HK-2 (cell line): Measurements from ENCODE around the gene SNTA1.
A peak's percentile ranks its signal among the peaks of the same experiment; 100 is the strongest.
"Not testable (repeated sequence)": the region's sequence is repeated elsewhere in the genome, so short reads cannot be mapped to it uniquely, and the experiment has no call there.

ENCODE experiments used
- DNase-seq: peaks from one replicate; pipeline ENCODE4 v3.0.0-alpha.2; 2018; ENCODE audit not compliant: unreplicated experiment

Gene SNTA1

GRCh38 chr20:33431797-33432381 lies 11.7 kb downstream of the SNTA1 start:
- DNase-seq: no peak

GRCh38 chr20:33423875-33424274 lies 19.7 kb downstream of the SNTA1 start:
- DNase-seq: not testable (repeated sequence)

DNA sequence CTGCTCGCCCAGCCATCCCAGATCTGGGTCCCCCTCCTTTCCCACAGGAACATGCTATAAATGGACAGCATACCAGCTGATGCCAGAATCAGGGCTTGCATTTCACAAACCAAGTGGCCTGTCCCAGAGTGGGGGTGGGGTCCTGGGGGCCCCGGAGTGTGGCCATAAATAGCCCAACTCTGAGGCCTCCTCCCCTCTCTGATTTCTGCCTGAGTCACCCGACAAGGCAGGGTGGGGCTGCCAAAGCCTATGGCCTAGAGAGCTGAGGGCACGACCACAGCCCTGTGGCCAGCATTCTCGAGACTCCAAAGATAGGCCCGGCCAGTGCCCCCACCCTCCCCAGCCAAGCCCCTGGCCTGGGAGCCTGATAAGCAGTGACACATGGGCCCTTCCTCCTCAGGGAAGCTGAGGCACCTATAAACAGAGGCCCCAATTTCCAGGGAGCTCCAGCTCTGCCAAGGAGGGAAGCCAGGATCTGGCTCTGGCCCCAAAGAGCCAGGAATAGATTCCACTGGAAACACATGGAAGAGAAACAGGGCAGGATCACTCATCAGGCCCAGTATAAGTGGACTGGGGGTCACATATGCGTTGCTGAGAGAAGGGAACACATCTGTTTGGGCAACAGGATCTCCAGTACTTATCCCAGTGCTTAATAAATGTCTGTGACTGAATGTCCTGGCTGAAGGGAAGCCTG lies 20.3 kb downstream of the SNTA1 start:
- peak; percentile 75 for DNase-seq

DNA sequence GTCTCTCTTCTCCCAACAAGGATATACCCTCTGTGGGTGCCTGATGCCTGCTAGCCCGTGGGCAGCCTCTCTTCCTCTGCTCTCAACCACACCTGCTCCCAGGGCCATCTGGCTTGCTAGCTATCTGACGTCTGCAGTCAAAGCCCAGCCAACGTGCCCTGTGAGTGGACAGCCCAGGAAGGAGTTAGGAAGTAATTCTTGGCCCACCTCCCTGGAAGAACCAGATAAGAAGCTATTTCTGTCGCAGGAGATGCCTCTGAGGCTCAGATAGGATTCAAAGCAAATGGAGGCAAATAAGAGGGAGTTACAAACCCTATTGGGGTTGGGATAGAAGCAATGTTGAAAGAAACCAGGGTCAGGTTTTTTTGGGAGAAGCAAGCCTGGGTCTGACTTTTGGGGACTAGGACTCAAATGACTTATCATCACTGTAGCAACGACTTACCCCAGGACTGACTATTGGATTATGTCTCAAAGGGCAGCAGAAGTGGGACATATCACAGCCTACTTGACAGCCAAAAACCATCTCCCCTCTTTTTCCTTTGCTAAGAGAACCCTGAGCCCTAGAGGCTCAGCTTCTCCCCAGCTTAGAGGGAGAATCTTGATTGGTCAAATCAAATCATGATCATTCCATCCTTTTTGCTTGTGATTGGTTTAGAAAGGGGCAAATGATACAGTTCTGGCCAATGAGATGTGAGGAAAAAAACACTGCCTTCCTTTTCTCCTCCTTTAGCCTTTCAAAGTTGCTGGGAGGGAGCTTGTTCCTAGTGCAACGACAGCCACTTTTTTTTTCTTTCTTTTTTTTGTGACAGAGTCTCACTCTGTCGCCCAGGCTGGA lies 24.2 kb downstream of the SNTA1 start:
- no peak for DNase-seq

- DNase-seq: no peak
Measured at GRCh38 chr20:33418033-33418432, 25.5 kb downstream of the SNTA1 start.

DNA sequence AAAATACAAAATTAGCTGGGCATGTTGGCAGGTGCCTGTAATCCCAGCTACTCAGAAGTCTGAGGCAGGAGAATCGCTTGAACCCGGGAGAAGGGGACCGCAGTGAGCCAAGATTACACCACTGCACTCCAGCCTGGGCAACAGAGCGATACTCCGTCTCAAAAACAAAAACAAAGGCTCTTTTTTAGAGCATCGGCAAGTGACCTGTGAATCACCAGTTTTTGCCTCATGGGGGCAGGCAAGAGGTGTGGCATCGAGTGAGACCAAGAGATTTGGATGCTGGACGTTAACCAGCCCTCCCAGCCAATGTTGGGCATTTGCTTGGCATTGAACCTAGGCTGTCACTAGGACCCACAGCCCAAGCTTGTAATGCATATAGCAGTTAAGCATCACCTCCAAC lies 27.6 kb downstream of the SNTA1 start:
- DNase-seq: no peak

DNA sequence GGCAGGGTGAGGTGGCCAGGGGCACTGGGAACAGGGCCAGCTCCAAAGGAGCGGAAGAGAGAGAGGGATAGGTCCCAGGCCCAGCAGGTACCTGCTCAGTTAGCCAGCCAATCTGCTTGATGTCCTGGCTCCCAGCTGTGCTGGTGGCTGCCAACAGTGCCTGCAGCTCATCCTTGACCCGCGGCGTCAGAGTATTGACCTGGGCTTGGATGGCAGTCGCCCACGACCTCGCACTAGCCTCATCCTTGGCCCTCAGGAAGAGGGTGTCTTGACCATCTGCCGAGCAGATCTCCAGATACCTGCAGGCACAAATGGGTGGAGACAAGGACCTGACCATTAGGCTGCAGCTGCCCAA lies 31.1 kb downstream of the SNTA1 start:
- no peak for DNase-seq

DNA sequence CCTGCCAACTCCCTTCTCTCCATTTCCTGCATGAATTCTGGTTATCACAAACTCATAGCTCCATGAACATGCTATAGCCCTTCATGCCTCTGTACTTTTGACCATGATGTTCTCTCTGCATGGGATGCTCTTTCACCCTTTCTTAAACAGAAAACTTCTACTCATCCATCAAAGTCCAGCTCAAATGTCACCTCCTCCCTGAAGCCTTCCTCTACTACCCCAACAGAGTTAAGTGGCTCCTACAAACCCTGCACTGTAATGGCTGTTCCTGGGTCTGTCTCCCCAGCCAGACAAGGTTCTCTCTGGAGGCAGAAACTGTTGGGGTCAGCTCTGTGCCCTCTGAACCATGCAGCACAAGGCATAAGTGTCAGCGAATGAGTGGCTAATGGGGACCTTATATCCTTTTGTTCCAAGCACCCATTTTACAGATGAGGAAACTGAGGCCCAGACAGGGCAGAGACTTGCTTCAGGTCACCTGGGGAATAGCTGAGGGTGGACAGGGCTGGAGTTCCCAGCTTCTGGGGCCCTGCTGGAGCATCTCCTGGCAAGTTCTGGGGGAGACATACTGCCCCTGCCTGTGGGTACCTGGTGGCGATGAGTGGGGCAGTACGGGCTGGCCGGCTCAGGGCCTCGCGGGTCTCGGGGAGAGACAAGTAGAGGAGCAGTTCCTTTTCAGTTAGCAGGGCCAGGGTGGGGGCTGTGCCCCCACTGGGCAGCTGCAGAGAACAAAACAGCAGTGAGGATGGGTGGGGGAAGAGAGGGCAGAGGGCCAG lies 31.7 kb downstream of the SNTA1 start:
- DNase-seq: no peak

DNA sequence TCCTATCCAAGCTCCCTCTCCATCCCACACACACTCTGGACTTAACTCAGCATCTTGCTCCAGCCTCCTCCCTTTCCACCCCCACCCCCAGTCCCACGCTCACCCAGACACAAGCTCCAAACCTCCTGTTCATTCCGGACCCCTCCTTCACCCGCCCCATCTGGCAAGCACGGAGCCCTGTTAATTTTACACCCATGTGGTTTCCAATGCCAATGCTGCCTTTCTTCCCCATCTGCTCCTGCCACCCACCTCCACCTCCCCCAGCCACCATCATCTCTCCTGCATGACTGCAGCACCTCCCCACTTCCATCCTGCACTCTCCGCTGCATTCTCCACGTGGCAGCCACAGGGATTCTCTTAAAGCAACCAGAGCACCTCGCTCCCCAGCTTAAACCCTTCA lies 32.3 kb downstream of the SNTA1 start:
- DNase-seq: no peak

DNA sequence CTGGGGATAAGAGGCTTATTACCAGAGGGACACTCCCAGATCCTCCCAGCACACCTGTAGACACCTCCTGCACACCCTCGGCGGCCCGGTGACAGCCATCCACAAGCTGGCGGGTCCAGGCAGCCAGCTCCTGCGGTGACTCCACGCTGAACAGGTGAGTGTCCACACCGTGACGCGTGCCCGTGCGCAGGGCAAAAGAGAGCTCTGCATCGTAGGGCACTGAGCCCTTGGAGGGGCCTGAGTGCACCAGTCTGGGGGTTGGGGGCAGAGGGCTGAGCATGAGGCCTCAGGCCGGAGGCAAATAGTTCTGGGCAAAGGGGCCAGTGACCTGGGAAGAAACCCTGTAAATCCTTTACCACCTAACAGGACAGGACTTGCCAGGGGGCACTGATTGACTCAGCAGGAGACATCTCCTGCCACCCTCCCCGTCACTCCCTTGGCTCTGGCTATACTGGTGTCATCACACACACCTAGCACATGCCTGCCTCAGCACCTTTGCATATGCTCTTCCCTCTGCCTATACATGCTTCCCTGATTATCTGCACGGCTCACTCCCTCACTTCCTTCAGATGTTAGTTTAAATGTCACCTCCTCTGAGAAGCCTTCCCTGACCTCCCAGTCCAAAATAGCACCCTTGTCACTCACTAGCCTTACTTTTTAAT lies 33.4 kb downstream of the SNTA1 start:
- DNase-seq: no peak

GRCh38 chr20:33408716-33409654 lies 34.6 kb downstream of the SNTA1 start:
- no peak for DNase-seq

DNA sequence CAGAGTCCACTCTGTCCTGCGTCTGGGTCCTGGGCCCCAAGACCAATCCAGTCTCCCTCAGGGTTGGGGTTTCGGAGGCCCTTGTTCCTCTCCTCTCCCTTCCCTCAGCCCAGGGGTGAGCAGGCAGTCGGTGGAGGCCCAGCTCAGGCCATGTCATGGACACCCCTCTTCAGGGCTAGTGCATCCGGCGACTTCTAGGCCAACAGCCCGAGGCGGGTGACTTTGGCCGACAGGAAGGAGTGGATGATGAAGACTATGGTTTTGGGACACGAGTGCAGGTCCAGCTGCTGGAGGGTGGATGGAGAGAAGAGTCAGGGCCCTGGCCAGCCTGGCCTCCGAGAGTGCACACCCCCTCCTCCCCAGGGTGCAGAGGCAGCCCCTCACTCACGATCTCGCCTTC lies 35.2 kb downstream of the SNTA1 start:
- DNase-seq: no peak

DNA sequence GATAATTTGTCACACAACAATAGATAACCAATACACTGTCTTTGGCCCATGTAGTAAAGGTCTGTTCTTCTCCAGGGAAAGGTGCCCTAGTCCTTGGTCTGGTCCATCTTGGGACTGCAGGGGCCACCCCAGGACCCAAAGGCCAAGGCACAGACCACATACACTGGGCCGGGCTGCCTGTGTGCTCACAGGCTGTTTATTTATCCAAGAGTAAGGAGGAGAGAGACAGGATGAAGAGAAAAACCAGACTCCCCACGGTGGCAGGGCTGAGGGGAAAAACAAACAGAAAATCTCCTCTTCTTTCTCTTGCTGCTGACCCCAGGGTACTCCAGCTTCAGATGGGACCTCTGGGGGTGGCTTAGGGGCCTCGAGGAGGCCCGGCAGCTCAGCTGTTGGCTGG lies 35.8 kb downstream of the SNTA1 start:
- no peak for DNase-seq

DNA sequence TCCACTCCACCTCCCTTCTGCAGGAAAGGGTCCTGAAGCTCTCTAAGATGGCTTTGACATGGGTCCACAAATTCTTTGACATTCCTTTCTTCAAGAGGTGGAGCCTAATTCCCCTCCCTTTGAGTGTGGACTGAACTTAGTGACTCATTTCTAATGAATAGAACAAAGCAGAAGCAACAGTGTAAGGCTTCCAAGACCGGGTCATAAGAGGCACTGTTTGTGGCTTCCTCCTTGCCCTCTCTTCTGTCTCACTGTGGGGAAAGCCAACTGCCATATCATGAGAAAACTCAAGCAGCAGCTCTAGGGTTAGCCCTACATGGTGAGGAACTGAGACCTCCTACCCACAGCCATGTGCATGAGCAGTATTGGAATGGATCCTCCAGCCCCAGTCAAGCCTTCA lies 36.3 kb downstream of the SNTA1 start:
- DNase-seq: no peak

DNA sequence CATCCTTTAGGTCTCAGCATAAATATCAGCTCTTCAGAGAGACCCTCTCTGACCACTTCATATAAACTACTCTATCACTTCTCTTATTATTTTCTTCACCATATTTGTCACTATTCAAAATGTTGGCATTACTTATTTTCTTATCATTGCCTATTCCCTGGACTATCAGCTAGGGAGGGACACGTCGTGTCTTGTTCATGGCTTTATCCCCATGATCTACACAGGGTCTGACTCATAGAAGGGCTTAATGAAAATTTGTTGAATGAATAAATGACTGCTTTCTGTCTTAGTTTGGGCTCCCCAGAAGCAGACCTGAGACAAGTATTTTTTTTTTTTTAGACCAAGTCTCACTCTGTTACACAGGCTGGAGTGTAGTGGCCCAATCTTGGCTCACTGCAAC lies 39.3 kb downstream of the SNTA1 start:
- DNase-seq: no peak

DNA sequence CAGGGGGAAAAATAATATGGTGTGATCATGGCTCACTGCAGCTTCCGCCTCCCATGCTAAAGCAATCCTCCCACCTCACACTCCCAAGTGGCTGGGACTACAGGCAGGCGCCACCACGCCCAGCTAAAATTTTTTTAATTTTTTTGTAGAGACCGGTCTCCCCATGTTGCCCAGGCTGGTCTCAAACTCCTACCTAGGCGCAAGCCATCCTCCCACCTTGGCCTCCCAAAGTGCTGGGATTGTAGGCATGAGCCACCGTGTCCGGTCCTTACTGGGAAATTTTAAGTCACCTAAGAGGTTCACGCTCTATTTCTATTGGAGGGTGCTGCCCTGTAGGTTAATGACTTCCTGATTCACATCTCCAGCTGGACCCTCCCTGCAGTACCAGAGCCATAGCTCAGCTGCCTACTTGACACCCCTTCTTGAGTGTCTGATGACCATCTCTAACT lies 41.6 kb downstream of the SNTA1 start:
- no peak for DNase-seq

- DNase-seq: peak; percentile 86
Measured at GRCh38 chr20:33401184-33401920, 42.2 kb downstream of the SNTA1 start, which contains the start of gene CDK5RAP1. TSS of gene CDK5RAP1 (minus strand) at chr20:33401519. CDS start at chr20:33397064, 4,455 bp downstream.

DNA sequence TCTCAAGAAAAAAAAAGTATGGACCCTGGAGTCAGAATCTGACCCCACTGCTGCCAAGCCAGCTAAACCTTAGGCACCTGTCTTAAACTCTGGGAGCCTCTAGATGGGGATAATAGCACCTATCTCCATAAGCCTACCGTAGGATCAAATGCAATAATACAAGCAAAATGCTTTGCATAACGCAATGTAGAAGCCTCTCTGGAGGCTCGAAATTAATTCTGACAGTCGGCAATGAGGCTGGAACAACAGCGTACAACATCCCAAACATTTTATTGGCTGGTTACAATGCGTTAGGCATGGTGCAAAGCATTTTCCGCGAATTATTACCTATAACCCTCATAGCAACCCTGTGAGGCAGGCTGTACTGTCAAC lies 42.8 kb downstream of the SNTA1 start:
- DNase-seq: no peak

DNA sequence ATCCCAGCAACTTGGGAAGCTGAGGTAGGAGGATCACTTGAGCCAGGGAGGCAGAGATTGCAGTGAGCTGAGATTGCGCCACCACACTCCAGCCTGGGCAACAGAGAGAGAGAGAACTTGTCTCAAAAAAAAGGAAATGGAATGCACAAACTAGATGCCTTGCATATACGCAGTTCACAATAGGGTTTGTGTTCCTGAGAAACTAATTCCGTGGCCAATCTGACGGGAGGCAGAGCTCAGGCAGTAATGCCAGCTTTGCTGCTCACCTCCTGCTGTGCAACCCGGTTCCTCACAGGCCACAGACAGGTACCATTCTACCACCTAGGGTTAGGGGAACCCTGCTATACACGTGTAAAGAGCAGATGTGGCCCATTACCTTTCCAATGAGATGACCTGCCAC lies 43.6 kb downstream of the SNTA1 start:
- no peak for DNase-seq

GRCh38 chr20:33394718-33395117 lies 48.8 kb downstream of the SNTA1 start:
- no peak for DNase-seq
